ENCODE results near the gene KIF16B.

The KIF16B gene

DNA sequence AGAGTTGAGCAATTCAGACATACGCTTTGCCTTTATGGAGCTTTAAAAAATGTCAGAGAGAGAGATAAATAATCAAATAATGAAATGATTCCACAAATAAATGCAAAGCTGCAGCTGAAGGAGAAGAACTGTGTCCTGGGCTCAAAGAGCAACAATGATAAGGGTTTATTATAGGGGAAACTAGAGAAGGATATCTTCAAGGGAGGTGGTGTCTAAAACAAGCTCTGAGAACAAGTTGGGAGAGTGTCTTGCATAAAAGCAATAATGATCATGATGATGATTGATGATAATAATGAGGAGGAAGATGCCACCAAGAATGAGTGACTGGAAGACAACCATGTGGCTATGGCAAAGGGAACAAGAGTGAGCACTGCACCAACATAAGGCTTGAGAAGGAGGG, 164.3 kb downstream of the KIF16B start:
- H3K4me3 ChIP-seq (ENCODE audit: low read depth, low read length) = no peak overlapping the region

DNA sequence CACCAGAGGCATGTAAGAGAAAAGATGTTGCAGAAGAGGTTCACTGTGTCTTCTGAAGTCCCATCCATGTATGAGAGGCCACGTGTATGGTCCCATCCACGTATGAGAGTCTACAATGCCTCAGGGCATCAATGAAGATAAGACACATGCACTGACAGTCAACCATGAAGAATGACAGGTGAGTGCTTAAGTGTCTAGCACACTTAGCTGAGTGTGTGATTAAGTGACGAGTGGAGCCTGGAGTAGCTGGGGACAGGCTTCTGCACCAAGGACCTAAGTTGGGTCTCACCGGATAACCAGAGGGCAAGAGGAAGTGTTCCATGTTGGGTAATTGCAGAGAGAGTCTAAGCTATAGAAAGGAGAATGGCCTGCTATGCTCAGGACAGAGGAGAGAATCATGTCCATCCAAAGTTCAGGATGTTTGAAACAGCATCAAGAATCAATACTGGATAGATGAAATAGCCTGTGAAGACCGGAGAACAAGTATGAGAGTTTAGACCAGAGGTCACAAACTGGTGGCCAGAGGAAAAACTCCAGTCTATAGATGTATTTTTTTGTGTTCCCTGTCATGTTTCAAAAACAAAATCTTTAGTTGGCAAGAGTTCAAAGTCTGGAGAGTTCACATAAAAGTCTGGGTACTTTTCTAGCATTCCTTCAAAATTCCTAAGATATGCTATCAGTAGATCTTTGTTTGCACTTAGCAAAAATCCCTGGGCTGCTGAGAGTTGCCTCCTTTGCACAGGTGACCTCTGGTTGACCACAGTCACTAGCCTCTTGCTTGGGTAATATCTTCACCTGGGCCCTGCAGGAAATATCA, 165.8 kb downstream of the KIF16B start:
- no peak overlapping the region for H3K4me3 ChIP-seq (ENCODE audit: low read depth, low read length)

DNA sequence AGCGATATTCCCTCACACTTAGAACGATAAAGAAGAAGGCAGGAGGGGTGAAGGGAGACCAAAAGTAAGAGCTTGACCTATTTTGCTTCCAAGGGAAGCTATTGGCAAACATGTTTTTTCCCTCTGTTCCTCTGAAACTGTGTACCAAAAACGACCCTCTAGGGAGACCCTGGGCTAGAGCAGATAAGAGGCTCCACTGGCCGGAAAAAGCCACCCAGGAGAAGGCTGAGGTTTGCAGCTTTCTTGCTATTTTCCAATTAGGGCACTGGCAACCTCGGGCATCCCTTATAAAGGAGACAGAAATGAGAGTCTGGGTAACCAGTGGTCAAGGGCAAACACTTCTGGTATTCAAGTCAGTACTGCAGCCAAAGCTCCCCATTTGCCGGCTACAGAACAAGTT, 168.0 kb downstream of the KIF16B start:
- H3K4me3 ChIP-seq (ENCODE audit: low read depth, low read length) = no peak overlapping the region

DNA sequence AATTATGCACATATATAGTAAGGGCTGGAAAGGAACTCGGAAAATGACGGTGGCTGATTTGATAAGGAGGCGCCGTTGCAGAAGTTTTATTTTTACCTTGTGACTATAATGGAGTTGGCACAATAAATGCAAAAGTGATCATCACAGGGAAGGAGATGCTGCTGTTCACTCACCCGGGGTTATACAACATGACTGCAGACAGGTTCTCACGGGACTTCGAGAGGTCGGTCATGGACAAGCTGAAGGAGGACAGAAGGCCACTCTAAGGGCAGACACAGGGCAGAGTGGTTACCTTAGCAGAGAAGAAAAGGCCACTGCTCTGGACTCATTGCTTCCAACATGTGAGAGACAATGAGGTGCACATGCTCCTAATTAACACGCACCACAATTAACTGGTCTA, 168.6 kb downstream of the KIF16B start:
- H3K4me3 ChIP-seq (ENCODE audit: low read depth, low read length) = no peak overlapping the region

DNA sequence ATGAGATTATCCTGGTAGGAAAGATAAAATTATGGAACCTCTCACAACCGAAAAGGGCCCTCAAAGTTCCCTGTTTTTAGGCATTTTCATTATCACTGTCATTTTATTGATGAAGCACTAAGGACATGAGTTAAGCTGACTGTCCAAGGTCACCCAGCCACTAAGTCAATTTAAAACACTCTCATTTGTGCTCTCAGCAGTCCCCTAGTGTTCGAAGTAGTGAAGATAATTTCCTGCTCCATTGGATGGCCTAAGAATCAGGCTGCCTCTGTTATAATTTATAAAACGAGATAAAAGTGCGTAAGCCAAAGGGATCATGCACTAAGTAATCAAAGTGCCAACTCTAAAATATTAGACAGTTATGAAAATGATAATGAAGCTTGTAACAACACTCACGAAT, 169.1 kb downstream of the KIF16B start:
- H3K4me3 ChIP-seq (ENCODE audit: low read depth, low read length) = no peak overlapping the region

DNA sequence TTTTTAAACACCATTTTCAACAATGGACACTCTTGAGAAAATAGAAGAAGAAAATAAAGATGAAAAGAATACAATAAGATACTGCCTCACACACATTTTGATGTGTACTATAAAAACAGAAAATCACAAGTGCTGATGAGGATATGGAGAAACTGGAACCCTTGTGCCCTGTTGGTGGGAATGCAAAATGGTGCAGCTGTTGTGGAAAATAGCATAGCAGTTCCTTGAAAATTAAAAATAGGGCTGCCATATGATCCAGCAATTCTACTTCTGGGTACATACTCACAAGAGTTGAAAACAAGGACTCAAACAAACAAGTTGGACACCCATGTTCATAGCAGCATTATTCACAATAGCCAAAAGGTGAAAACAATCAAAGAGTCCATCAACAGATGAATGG, 173.0 kb downstream of the KIF16B start:
- no peak overlapping the region for H3K4me3 ChIP-seq (ENCODE audit: low read depth, low read length)

DNA sequence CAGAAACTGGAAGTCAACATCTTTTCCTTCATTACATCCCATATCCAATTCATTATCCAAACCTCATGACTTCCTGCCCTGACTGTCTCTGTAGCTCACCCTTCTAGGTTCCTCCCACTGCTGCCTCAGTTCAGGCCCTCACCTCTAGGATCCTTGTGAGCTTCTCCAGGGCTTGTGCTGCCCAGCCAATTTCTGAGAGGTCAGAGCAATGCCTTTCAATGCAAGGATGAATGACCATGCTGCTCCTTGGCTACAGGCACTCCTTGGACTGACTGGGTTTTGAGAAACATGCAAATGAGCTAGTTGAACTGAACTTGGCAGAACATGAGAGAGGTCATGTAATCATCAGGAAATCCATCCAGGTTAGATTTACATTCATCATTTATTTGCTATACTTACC, 173.4 kb downstream of the KIF16B start:
- H3K4me3 ChIP-seq (ENCODE audit: low read depth, low read length) = no peak overlapping the region

DNA sequence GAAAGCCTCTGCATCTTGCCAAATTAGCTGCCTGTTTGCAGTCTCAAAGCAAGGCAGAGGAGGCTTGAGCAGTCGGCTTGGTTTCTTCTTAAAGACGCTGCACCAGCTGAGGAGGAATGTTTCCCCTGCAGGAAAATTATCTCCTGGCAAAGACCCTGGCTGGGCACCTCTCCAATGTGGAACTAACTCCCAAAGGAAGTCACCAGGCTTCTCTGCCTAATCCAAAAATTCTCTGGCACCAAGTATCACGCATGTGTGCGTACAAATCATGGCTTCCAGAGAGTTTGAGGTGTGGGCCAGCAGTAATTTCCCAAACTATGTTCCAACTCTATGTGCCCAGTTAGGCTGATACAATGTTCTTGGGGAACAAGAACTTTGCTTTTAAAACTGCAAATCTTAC, 176.2 kb downstream of the KIF16B start:
- H3K4me3 ChIP-seq (ENCODE audit: low read depth, low read length) = no peak overlapping the region

DNA sequence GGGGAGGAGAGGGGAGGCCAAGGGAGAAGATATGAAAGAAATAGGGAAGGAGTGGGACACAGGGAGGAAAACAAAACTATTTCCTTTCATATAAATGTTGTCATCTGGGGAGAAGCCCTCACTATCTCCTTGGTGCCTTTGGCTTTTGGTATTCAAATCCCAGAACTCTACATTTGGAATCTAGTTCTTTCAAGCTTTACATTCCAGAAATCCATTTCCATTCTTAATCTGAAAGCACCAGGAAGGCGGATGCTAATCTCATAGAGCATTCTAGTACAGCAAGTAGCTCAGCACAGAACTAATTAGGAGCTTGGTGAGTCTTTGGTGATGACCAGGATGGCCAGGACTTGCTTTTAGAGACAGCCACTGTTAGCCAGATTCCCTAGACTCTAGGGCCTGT, 177.9 kb downstream of the KIF16B start:
- H3K4me3 ChIP-seq (ENCODE audit: low read depth, low read length) = no peak overlapping the region

DNA sequence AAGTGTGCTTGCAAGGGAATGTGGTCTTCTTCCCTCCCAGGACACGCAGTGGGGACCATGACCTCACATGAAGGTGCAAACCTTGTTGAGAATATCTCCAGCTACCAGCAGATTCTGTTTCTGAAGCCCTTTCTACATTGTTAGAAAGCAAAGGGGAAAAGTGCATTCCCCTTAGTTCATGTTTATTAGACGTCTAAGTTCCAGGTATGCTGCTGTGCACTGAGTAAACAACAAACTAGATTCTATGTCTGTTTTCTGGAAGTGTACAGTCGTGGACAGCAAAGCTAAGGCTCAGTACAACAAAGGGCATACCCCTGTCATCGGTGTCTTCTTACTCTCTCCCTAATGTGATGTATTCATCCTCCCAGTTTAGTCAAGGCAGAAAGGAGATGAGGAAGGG, 178.5 kb downstream of the KIF16B start:
- H3K4me3 ChIP-seq (ENCODE audit: low read depth, low read length) = no peak overlapping the region

DNA sequence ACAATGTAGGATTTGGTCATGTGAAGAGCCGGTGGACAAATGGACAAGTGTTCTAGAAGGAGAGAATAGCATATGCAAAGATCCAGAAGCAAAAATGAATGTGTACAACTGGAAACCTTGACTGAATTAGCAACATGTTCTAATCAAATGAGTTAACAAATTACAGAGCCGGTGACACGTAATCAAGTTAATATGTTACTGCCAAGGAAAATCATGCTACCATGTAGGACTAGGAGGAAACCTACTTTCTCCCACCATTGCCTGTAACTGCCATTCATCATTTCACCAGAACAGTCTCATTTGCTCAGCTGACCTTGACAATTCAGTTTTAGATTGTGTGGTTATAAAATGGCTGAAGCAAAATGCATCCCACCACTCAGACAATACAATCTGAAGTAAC, 179.4 kb downstream of the KIF16B start:
- H3K4me3 ChIP-seq (ENCODE audit: low read depth, low read length) = no peak overlapping the region

DNA sequence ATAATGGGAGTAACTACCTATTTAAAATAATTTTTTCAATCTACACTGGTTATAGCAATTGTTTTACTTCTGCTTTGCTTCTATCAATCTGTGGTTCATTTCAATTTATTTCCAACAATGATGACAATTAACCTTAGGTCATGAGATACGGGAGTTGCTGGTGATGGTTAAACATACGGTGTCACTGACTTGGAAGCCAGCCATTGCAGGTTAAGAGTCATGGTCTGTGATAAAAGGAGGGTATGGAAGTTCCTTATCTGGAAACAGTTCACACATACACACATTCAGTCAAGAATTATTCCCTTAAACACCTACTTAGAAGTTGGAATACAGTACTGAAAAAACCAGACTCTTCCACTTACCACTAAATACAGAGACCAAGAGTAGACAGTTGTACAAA, 180.0 kb downstream of the KIF16B start:
- H3K4me3 ChIP-seq (ENCODE audit: low read depth, low read length) = no peak overlapping the region

DNA sequence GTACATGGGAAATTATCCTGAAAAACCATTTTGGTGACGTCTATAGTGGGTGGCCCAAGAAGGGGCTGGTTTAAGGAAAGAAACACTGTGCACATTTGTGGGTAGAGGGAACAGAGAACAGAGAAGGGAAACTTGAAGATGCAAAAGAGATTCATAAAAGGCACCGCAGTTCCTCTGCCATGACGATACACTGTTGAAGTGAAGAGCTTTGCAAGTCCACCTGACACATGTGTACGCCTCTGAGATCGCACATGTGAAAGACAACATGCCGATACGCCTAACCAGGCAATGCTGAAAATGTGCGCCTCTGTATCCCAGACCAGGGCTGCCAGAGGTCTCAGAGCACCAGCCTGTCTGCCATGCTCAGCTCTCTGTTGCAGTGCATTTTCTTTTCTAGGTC, 180.9 kb downstream of the KIF16B start:
- H3K4me3 ChIP-seq (ENCODE audit: low read depth, low read length) = no peak overlapping the region

DNA sequence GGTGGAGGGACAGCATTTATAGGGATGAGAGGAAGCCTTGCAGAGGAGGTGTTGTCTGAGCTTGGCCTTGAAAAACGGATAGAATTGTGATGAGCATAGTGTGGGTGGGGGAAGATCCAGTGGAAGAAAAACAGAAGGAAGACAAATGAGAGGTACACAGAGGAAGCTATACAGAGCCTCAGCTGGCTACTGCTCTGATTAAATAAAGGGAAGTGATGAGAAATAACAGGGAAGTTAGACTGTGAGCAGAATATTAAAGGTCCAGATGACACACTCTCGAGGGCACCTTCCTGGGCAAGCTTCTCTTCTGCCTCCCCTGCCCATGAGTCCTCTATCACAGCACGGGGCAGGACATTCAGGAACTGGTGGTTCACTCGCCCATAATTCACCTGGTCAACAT, 182.3 kb downstream of the KIF16B start:
- H3K4me3 ChIP-seq (ENCODE audit: low read depth, low read length) = no peak overlapping the region

DNA sequence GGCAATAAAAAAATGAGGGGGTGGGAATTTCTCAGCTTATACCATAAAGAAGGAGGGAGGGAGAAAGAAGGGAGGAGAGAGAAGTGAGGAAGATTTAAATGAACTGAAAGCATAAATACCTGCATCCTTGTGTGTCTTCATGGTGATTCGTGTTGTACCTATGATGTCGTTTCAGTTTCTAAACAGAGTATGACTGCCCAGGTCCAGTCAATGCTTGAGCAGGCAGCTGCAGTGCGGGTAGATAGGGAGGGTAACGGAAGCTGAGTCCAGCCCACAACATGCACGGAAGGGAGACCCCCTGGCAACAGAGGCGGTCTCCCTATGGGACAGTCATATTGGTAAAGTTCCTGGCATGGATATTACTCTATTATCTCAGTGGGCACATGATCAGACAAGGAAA, 184.5 kb downstream of the KIF16B start:
- no peak overlapping the region for H3K4me3 ChIP-seq (ENCODE audit: low read depth, low read length)

DNA sequence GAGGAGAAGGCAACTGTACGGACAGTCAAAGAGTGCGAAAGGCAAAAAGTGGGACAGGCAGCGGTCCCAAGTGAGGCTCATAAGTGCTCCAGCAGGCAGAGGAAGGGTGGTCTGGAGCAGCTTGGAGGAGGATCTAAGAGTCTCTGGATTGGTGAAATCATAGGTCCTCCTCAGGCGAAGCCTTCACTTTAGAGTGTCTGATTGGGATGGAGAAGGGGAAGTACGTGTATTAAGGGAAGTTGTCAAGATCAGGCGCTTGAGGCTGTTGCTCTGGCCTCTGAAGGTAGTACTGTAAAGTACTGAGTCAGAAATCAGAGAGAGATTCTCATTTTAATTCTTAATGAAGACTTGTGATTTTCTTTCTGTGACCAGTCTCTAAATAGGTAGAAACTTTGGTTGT, 185.6 kb downstream of the KIF16B start:
- H3K4me3 ChIP-seq (ENCODE audit: low read depth, low read length) = no peak overlapping the region

DNA sequence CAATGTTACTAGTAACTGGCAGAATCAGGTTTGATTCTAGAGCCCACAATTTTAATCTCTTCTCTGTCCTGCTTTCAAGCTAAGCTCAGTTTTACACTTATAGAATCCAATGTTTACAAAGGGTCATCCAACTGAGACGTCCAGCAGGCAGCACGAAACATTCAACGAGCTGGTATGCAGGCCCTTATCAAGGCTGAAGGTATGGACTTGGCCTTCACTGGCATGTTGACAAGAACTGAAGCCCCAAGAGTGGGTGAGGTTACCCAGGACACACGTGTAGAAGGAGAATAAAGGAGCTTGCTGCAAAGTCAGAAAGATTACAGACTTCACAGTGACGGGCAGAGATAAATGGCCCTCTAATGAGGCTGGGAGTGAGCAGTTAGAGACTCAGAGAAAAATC, 187.4 kb downstream of the KIF16B start:
- H3K4me3 ChIP-seq (ENCODE audit: low read depth, low read length) = no peak overlapping the region

DNA sequence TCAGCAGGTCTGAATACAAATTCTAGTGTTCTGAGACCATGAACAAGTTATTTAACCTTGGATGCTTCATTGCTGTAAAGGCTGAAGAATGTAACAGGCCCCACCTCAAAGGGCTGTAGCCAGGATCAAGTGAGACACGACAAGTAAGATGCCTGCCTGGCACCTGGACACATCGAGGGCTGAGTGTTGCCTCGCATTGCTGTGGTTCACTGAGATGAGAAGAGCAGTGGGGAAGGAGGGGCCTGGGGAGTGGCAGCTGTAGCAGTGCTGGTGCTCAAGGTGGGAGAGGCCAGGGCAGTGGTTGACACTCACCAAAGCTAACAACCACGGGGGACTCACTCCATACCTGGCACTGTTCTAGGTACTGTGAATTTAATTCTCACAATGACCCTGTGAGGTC, 187.8 kb downstream of the KIF16B start:
- no peak overlapping the region for H3K4me3 ChIP-seq (ENCODE audit: low read depth, low read length)

DNA sequence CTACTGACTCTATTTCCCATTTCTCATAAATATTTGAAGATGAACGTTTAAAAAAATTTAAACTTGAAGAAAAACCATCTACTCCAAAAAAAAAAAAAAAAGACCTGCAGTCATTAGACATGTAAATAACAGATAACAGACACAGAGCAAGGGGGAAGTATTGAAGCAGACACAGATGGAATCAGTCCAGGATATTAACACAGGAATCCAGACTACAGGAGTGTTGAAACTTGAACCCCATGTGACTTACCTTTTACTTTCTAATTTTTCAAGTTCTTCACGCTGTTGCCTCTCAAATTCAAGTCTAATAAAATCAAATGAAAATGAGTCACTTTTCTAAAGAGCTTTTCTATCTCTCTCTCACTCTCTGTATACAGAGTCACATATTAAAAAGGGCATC, 191.8 kb downstream of the KIF16B start:
- no peak overlapping the region for H3K4me3 ChIP-seq (ENCODE audit: low read depth, low read length)

DNA sequence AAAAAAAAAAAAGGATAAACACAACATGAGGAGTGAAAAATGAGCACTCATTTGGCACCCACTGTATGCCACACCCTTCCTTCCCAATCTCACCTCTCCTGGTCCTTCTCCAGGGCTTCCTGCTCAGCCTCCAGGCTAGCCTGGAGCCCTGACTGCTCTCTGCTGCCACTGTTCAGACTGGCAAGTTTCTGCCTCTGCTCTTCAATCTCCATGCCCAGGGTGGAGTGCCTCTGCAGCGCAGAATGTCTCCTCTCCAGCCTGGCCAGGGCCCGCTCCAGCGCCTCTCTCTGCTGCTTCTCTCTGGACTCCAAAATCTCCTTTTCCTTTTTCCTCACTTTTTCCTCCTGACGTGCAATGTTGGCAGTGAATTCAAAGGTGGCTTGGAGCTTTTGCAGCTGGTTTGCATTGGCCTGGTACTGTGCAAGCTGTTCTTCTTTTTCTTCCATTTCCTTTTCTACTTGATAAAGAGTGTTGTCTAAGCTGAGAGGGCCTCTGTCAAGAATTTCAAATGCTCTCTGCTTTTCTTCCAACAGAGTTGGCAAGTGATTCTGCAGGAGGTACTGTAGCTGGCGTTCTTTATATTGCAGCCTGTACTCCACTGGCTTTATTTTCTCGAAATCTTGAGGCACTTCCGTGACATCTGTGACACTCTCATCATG, 194.4 kb downstream of the KIF16B start:
- no peak overlapping the region for H3K4me3 ChIP-seq (ENCODE audit: low read depth, low read length)

DNA sequence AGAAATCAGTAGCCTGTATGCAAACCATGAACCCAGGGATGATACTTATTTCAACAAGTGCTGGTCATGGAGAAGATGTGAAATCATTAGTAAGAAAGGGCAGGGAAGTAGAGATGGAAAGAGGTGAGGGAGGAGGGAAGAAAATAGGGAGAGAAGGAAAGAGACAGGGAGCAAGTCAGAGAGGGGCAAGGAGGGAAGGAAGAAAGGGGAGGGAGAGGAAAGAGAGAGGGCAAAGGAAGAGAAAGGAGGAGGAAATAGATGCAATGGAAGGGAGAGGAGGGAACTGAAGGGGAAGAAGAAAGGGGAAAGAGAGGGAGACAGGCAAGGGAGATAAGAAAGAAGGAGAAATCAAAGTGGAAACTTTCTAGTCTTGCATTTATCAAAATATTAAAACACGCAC, 195.1 kb downstream of the KIF16B start:
- H3K4me3 ChIP-seq (ENCODE audit: low read depth, low read length) = no peak overlapping the region

DNA sequence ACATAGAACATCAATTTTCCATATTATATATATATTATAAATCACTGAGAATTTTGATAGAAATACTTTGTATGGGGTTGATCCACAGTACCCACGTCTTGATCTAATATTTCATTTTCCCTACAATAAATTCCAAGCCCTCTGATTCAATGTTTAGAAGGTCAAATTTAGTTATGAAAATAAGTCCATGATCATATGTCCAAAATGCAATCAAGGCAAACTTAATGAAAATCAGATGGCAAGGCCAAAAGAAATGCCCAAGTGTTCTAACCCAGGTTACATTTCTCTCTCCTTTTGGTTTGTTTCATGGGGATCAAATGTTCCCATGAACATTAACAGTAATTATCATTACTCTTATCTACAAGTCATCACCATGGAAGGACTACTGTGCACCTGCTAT, 203.8 kb downstream of the KIF16B start:
- no peak overlapping the region for H3K4me3 ChIP-seq (ENCODE audit: low read depth, low read length)

Data from iPS-11a (cell line).